SK-N-SH (cell line): ENCODE measurements around the gene CHPF2.

Experiments
- CTCF ChIP-seq: fragments of 200-600 bp; sonication (generic); IDR thresholded peaks from 2 replicates; pipeline ENCODE4 v1.6.1; 2017; ENCODE audit warnings: antibody characterized with exemption, mild to moderate bottlenecking, moderate library complexity
- FOSL2 ChIP-seq: IDR thresholded peaks from 2 replicates; pipeline ENCODE4 v1.4.0; 2012; ENCODE audit warnings: low read depth, mild to moderate bottlenecking, moderate library complexity, borderline replicate concordance
- POLR2AphosphoS5 ChIP-seq: IDR thresholded peaks from 2 replicates; pipeline ENCODE4 v1.6.1; 2012; ENCODE audit warnings: low read depth, low read length
- TF ChIP-seq, protein P1 (sequence below): IDR thresholded peaks from 2 replicates; pipeline ENCODE4 v1.6.1; 2012; ENCODE audit warnings: mild to moderate bottlenecking, low read depth, low read length, moderate library complexity

- TF ChIP-seq FOSL2 (no peak), CTCF (no peak), POLR2AphosphoS5 (no peak)
- TF ChIP-seq, protein P1, sequence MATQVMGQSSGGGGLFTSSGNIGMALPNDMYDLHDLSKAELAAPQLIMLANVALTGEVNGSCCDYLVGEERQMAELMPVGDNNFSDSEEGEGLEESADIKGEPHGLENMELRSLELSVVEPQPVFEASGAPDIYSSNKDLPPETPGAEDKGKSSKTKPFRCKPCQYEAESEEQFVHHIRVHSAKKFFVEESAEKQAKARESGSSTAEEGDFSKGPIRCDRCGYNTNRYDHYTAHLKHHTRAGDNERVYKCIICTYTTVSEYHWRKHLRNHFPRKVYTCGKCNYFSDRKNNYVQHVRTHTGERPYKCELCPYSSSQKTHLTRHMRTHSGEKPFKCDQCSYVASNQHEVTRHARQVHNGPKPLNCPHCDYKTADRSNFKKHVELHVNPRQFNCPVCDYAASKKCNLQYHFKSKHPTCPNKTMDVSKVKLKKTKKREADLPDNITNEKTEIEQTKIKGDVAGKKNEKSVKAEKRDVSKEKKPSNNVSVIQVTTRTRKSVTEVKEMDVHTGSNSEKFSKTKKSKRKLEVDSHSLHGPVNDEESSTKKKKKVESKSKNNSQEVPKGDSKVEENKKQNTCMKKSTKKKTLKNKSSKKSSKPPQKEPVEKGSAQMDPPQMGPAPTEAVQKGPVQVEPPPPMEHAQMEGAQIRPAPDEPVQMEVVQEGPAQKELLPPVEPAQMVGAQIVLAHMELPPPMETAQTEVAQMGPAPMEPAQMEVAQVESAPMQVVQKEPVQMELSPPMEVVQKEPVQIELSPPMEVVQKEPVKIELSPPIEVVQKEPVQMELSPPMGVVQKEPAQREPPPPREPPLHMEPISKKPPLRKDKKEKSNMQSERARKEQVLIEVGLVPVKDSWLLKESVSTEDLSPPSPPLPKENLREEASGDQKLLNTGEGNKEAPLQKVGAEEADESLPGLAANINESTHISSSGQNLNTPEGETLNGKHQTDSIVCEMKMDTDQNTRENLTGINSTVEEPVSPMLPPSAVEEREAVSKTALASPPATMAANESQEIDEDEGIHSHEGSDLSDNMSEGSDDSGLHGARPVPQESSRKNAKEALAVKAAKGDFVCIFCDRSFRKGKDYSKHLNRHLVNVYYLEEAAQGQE = no peak
Measured at GRCh38 chr7:151239837-151240459, 7.7 kb downstream of the CHPF2 start.
